Keratinocyte (primary cell): ENCODE measurements around the gene KREMEN1.

Experiments used
- EZH2 ChIP-seq: IDR thresholded peaks from one replicate; pipeline ENCODE4 v1.6.1; 2012; ENCODE audit warnings: inconsistent platforms, mild to moderate bottlenecking, low read length, moderate library complexity
- TF ChIP-seq, protein P1 (sequence below), 3 experiments: IDR thresholded peaks in 1 of 3; conservative IDR thresholded peaks in 1 of 3; optimal IDR thresholded peaks in 1 of 3; 2 replicates in 2 of 3; 3 replicates in 1 of 3; pipeline versions ENCODE3 to v1.5.1; 2011; ENCODE audit warnings: low read length in 3 of 3, mild to moderate bottlenecking in 3 of 3, moderate library complexity in 2 of 3, control low read depth in 1 of 3, inconsistent platforms in 1 of 3; ENCODE audit not compliant: insufficient read depth in 2 of 3; ENCODE audit errors: extremely low read depth in 1 of 3

DNA sequence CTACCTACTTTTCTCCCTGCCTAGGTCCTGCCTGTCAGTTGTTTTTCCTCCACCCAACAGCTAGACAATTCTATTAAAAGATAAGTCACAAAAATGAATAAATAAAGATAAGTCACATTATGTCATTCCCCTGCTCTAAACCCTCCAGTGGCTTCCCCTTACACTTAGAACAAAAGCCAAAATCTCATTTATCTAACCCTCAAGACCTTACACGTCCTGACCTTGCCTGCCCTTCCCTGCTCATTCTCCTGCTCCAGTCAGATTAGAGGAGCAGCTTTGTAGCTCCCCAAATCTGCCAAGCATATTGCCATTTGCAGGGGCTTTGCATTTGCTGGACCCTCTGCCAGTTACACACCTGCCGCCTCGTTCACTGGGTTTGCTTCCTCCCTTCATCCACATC is 16.7 kb downstream of the KREMEN1 start:
- no peak for TF ChIP-seq EZH2
- TF ChIP-seq, protein P1, sequence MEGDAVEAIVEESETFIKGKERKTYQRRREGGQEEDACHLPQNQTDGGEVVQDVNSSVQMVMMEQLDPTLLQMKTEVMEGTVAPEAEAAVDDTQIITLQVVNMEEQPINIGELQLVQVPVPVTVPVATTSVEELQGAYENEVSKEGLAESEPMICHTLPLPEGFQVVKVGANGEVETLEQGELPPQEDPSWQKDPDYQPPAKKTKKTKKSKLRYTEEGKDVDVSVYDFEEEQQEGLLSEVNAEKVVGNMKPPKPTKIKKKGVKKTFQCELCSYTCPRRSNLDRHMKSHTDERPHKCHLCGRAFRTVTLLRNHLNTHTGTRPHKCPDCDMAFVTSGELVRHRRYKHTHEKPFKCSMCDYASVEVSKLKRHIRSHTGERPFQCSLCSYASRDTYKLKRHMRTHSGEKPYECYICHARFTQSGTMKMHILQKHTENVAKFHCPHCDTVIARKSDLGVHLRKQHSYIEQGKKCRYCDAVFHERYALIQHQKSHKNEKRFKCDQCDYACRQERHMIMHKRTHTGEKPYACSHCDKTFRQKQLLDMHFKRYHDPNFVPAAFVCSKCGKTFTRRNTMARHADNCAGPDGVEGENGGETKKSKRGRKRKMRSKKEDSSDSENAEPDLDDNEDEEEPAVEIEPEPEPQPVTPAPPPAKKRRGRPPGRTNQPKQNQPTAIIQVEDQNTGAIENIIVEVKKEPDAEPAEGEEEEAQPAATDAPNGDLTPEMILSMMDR (optimal IDR thresholded peaks at IDR 0.05 in 1 of 3, IDR thresholded peaks at IDR 0.05 in 1 of 3, conservative IDR thresholded peaks at IDR 0.05 in 1 of 3; ENCODE audit: extremely low read depth in 1 of 3, insufficient read depth in 2 of 3, low read length in 3 of 3): no peak
